Ovary (tissue), 3 donors: ENCODE data around the gene GCN1.

Experiments
- CTCF ChIP-seq, 3 donors: fragments of 450-650 bp in 2 of 3; fragments of 200-600 bp in 1 of 3; IDR thresholded peaks; one replicate each; pipeline versions ENCODE4 v1.5.1 to v1.8.0; 2016 to 2022; ENCODE audit warnings: antibody characterized with exemption in 3 of 3, mild to moderate bottlenecking in 1 of 3
- EP300 ChIP-seq: sonication (generic); formaldehyde crosslinking; IDR thresholded peaks from one replicate; pipeline ENCODE4 v1.6.1; 2017; ENCODE audit warnings: antibody characterized with exemption
- POLR2A ChIP-seq: fragments of 450-650 bp; IDR thresholded peaks from one replicate; pipeline ENCODE4 v1.6.1; 2017; ENCODE audit warnings: antibody characterized with exemption, mild to moderate bottlenecking, moderate library complexity
- donor health status: DM: no; HTN: no; CAD: no.

GRCh38 chr12:120118321-120119061 lies 76.0 kb downstream of the GCN1 start:
- no peak for TF ChIP-seq CTCF (IDR thresholded peaks at IDR 0.05)
- TF ChIP-seq EP300: no peak
- TF ChIP-seq POLR2A: no peak
